Measurements from ENCODE around the gene EXOSC3. TPM values are rescaled to one million over a fixed set of nuclear protein-coding genes. Genes with fewer than 3 reads are reported as not detected.

Gene EXOSC3
- total and polyA plus RNA-seq, 2 donors from 2014 or later: 31.6 to 32.3 TPM

GRCh38 chr9:37796232-37796631 lies 11.4 kb upstream of the EXOSC3 start:
- Histone ChIP-seq H3K4me3 (ENCODE audit: low read length in 3 of 3) (no peak overlapping the region), H3K9ac (ENCODE audit: low read length in 3 of 3) (no peak overlapping the region), H3K27ac (ENCODE audit: low read depth in 2 of 2, low read length in 2 of 2) (no peak overlapping the region), H3K4me1 (ENCODE audit: control insufficient read depth in 2 of 3, insufficient read depth in 2 of 3, low read depth in 1 of 3, low read length in 3 of 3) (peaks cover 0 to 4% (median 0%) of the 10 kb centered on the region in 3 donors), H3K9me3 (ENCODE audit: control insufficient read depth in 2 of 3, insufficient read depth in 1 of 3, low read length in 3 of 3) (no peaks in the 10 kb centered on the region), H3K36me3 (ENCODE audit: control insufficient read depth in 2 of 3, insufficient read depth in 3 of 3, low read length in 3 of 3) (no peaks in the 10 kb centered on the region), H3K27me3 (ENCODE audit: control insufficient read depth, insufficient read depth, low read length) (no peaks in the 10 kb centered on the region)
- DNase-seq (no peak), FAIRE-seq (no peak)
- no peak for TF ChIP-seq CTCF (IDR thresholded peaks at IDR 0.05; ENCODE audit: borderline replicate concordance, extremely low read depth, insufficient read depth)
- intact Hi-C loops (cut with DNase I): no loop called here

- TF ChIP-seq CTCF (IDR thresholded peaks at IDR 0.05; ENCODE audit: borderline replicate concordance, extremely low read depth, insufficient read depth): no peak
- Histone ChIP-seq H3K4me3 (ENCODE audit: low read length in 3 of 3) (no peak overlapping the region), H3K9ac (ENCODE audit: low read length in 3 of 3) (no peak overlapping the region), H3K4me1 (ENCODE audit: control insufficient read depth in 2 of 3, insufficient read depth in 2 of 3, low read depth in 1 of 3, low read length in 3 of 3) (no peaks in the 10 kb centered on the region), H3K27me3 (ENCODE audit: control insufficient read depth, insufficient read depth, low read length) (no peaks in the 10 kb centered on the region), H3K27ac (ENCODE audit: low read depth in 2 of 2, low read length in 2 of 2) (no peak overlapping the region), H3K9me3 (ENCODE audit: control insufficient read depth in 2 of 3, insufficient read depth in 1 of 3, low read length in 3 of 3) (no peaks in the 10 kb centered on the region), H3K36me3 (ENCODE audit: control insufficient read depth in 2 of 3, insufficient read depth in 3 of 3, low read length in 3 of 3) (no peaks in the 10 kb centered on the region)
- intact Hi-C loops (cut with DNase I): no loop called here
- FAIRE-seq: no peak
- no peak for DNase-seq
Measured at GRCh38 chr9:37792122-37792521, 7.3 kb upstream of the EXOSC3 start.

GRCh38 chr9:37790096-37790495 lies 5.2 kb upstream of the EXOSC3 start:
- Histone ChIP-seq H3K9me3 (ENCODE audit: control insufficient read depth in 2 of 3, insufficient read depth in 1 of 3, low read length in 3 of 3) (no peaks in the 10 kb centered on the region), H3K27me3 (ENCODE audit: control insufficient read depth, insufficient read depth, low read length) (no peaks in the 10 kb centered on the region), H3K4me3 (ENCODE audit: low read length in 3 of 3) (no peak overlapping the region), H3K4me1 (ENCODE audit: control insufficient read depth in 2 of 3, insufficient read depth in 2 of 3, low read depth in 1 of 3, low read length in 3 of 3) (no peaks in the 10 kb centered on the region), H3K36me3 (ENCODE audit: control insufficient read depth in 2 of 3, insufficient read depth in 3 of 3, low read length in 3 of 3) (no peaks in the 10 kb centered on the region), H3K9ac (ENCODE audit: low read length in 3 of 3) (no peak overlapping the region), H3K27ac (ENCODE audit: low read depth in 2 of 2, low read length in 2 of 2) (no peak overlapping the region)
- TF ChIP-seq CTCF (IDR thresholded peaks at IDR 0.05; ENCODE audit: borderline replicate concordance, extremely low read depth, insufficient read depth): no peak
- intact Hi-C loops (cut with DNase I): no loop called here
- no peak for DNase-seq
- FAIRE-seq: no peak

- no peak for DNase-seq
- Histone ChIP-seq H3K36me3 (ENCODE audit: control insufficient read depth in 2 of 3, insufficient read depth in 3 of 3, low read length in 3 of 3) (peaks cover 0 to 1% (median under 1%) of the 10 kb centered on the region in 3 donors), H3K9ac (ENCODE audit: low read length in 3 of 3) (no peak overlapping the region), H3K4me3 (ENCODE audit: low read length in 3 of 3) (no peak overlapping the region), H3K27me3 (ENCODE audit: control insufficient read depth, insufficient read depth, low read length) (no peaks in the 10 kb centered on the region), H3K9me3 (ENCODE audit: control insufficient read depth in 2 of 3, insufficient read depth in 1 of 3, low read length in 3 of 3) (no peaks in the 10 kb centered on the region), H3K27ac (ENCODE audit: low read depth in 2 of 2, low read length in 2 of 2) (no peak overlapping the region), H3K4me1 (ENCODE audit: control insufficient read depth in 2 of 3, insufficient read depth in 2 of 3, low read depth in 1 of 3, low read length in 3 of 3) (peaks cover 0 to 4% (median under 1%) of the 10 kb centered on the region in 3 donors)
- intact Hi-C loops (cut with DNase I): no loop called here
- no peak for FAIRE-seq
- no peak for TF ChIP-seq CTCF (IDR thresholded peaks at IDR 0.05; ENCODE audit: borderline replicate concordance, extremely low read depth, insufficient read depth)
Measured at GRCh38 chr9:37788332-37788731, 3.5 kb upstream of the EXOSC3 start.

Measured in kidney (tissue), 14 donors.